22Rv1 (cell line): ENCODE results near the gene GRIK5.

Experiments used
- ZFX ChIP-seq: fragments of 450-650 bp; IDR thresholded peaks from 2 replicates; pipeline ENCODE4 v1.6.1; 2017; ENCODE audit warnings: antibody characterized with exemption, borderline replicate concordance
- TF ChIP-seq, protein P1 (sequence below): fragments of 450-650 bp; IDR thresholded peaks from 2 replicates; pipeline ENCODE4 v1.5.1; 2017; ENCODE audit warnings: mild to moderate bottlenecking

DNA sequence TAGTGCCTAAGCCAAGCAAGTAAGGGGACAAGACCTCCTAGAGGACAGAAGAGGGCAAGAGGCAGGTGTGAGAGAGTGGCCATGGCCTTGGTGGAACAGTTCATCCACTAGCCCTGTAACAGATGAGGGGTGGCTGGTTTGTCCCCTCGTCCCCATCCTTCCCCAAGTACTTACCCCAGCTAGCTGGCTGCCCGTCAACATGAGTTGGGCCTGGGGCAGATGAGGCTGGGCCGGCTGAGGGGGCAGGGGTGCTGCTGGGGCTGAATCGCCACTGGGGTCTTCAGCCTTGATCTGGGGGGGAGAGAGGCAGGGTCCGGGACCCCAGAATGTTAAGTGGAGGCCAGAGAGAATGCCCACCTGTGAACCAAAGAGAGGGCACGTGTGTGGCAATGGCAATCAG, 47.1 kb upstream of the GRIK5 start:
- TF ChIP-seq, protein P1, sequence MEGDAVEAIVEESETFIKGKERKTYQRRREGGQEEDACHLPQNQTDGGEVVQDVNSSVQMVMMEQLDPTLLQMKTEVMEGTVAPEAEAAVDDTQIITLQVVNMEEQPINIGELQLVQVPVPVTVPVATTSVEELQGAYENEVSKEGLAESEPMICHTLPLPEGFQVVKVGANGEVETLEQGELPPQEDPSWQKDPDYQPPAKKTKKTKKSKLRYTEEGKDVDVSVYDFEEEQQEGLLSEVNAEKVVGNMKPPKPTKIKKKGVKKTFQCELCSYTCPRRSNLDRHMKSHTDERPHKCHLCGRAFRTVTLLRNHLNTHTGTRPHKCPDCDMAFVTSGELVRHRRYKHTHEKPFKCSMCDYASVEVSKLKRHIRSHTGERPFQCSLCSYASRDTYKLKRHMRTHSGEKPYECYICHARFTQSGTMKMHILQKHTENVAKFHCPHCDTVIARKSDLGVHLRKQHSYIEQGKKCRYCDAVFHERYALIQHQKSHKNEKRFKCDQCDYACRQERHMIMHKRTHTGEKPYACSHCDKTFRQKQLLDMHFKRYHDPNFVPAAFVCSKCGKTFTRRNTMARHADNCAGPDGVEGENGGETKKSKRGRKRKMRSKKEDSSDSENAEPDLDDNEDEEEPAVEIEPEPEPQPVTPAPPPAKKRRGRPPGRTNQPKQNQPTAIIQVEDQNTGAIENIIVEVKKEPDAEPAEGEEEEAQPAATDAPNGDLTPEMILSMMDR, result no peak
- TF ChIP-seq ZFX, result no peak
